HAP-1 (cell line): ENCODE data around the gene SEPTIN2.

Experiments used
- DNase-seq, 2 experiments: peaks; one replicate each; pipeline ENCODE4 v3.0.0-alpha.2; 2016 to 2020; ENCODE audit warnings: low spot score in 2 of 2
- H3K27me3 ChIP-seq: fragments of 250-450 bp; sonication (Bioruptor Pico); 2 replicates; pipeline ENCODE4 v1.5.1; 2020; ENCODE audit warnings: low read depth, mild to moderate bottlenecking, moderate library complexity
- H3K36me3 ChIP-seq: fragments of 250-450 bp; sonication (Bioruptor Pico); replicated peaks from 2 replicates; pipeline ENCODE4 v1.5.1; 2020; ENCODE audit warnings: mild to moderate bottlenecking
- H3K4me1 ChIP-seq: fragments of 250-450 bp; sonication (Bioruptor Pico); 2 replicates; pipeline ENCODE4 v1.5.1; 2020; ENCODE audit warnings: mild to moderate bottlenecking
- H3K4me3 ChIP-seq: fragments of 250-450 bp; sonication (Bioruptor Pico); 2 replicates; pipeline ENCODE4 v1.5.1; 2020; ENCODE audit warnings: mild to moderate bottlenecking, moderate library complexity
- H3K9me3 ChIP-seq: fragments of 250-450 bp; sonication (Bioruptor Pico); 2 replicates; pipeline ENCODE4 v1.5.1; 2020; ENCODE audit warnings: mild to moderate bottlenecking, moderate library complexity
- in situ Hi-C: fragments of 300-500 bp; cut with MboI; formaldehyde crosslinking; loops from 3 replicates; pipeline ENCODE4 v1.14.3; 2020; ENCODE audit warnings: low sequenced_read_pairs, inconsistent platforms, mixed read lengths

The SEPTIN2 gene

DNA sequence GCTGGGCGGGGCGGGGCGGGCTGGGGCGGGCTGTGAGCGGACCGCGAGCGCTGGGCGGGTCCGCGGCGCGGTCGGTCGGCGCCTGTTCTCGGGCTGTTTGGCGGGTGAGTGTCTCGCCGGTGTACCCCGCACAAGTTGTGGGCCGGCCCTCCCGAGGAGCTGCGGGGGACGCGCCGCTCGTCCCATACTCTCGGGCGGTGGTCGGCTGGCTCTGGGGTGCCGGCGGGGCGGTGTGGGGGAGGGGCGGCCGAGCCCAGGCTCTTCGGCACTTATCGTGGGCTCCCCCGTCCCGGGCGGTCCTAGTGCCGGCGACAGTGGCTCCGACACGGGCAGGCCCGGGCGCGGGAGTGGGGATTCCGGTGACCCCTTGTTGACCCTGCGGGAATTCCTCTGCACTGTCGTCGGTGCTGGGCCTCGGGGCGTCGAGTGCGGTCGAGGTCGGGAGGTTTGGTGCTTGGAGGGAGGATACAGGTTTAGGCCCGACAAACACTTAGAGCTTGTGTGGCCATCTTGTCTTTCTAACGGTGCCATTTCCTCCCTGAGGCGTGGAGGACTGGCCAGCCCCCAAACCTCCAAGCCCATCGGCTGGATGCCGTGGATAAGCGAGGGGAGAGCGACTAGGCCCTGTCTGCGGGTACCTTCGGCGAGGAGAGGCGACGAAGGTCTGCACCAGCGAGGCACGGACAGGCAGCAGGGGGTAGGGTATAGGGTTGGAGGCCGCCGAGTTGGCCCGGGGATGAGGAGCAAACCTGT is at the start of gene SEPTIN2:
Gene SEPTIN2, plus strand, starts transcription at position 47 of the 753 bp plus-strand sequence. CDS start 8,308 bp downstream, outside the sequence.
- H3K9me3 ChIP-seq, result no peaks in the 10 kb centered on the region
- peaks cover 16% of the 10 kb centered on the region for H3K36me3 ChIP-seq
- H3K4me1 ChIP-seq, result peaks cover 37% of the 10 kb centered on the region
- no peaks in the 10 kb centered on the region for H3K27me3 ChIP-seq
- H3K4me3 ChIP-seq, result peak within 1 kb of the TSS; percentile 99
- DNase-seq, result peak in 1 of 2 experiments; percentile 31
- in situ Hi-C loops, result no loop called here

DNA sequence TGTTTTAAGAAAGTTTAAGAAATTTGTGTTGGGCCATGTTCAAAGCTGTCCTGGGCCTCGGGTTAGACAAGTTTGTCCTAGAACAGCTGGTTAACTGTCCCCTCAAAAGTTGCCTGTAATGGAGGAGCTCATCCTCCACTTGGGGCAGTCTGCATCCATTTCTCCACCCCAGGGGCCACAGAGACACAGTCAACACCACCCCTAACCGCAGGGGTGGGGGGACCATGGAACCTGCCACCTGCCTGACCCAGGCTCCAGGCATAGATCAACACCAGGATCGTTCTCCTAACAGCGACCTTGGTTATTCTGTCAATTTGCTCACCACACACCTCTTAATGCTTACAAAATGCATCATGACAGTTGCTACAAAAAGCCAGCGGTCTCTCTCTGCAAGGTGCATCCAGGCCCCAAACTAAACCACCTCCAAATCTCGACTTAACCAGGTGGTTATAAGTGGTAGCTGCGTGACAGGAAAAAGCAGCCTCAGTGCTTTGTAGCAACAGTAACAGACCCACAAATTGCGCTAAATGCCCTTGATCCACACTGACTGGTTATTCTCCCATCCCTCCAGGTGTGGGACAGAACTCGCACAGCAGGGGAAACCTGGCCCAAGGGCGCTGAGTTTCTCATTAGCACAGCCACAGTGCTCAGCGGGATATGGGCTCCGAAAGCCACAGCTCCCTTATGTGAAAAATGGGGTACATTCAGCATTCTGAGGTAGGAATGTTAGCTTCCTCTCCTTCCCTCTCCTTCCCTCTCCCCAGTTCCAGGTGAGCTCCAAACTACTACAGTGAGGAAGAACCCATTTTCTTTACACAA is 48.3 kb upstream of the SEPTIN2 start:
- Histone ChIP-seq H3K9me3 (no peaks in the 10 kb centered on the region), H3K36me3 (peaks cover 67% of the 10 kb centered on the region), H3K4me1 (peaks cover 9% of the 10 kb centered on the region), H3K27me3 (no peaks in the 10 kb centered on the region), H3K4me3 (no peak overlapping the region)
- in situ Hi-C loops, result no loop called here
- no peak for DNase-seq

DNA sequence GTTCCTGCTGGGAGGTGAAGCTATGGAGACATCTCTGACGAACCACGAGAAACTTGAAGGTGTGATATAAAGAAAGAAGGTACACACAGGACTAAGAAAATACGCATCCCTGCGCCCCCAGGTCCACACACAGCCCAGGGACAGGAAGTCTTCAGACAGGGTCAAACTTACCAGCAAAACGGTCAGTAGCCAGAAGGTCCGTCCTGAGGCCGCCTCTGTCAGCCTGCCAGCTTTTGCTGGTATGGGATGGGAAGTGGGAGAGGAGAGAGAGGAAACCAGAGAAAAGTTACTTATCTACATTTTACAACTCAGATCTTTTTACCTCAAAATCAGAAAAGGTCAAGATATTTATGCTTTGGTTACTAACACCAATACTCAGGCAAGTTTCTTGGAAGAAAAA is 47.4 kb upstream of the SEPTIN2 start:
- DNase-seq, result no peak
- Histone ChIP-seq H3K9me3 (no peaks in the 10 kb centered on the region), H3K36me3 (peaks cover 58% of the 10 kb centered on the region), H3K27me3 (no peaks in the 10 kb centered on the region), H3K4me3 (no peak overlapping the region), H3K4me1 (peaks cover 13% of the 10 kb centered on the region)
- in situ Hi-C loops, result no loop called here

DNA sequence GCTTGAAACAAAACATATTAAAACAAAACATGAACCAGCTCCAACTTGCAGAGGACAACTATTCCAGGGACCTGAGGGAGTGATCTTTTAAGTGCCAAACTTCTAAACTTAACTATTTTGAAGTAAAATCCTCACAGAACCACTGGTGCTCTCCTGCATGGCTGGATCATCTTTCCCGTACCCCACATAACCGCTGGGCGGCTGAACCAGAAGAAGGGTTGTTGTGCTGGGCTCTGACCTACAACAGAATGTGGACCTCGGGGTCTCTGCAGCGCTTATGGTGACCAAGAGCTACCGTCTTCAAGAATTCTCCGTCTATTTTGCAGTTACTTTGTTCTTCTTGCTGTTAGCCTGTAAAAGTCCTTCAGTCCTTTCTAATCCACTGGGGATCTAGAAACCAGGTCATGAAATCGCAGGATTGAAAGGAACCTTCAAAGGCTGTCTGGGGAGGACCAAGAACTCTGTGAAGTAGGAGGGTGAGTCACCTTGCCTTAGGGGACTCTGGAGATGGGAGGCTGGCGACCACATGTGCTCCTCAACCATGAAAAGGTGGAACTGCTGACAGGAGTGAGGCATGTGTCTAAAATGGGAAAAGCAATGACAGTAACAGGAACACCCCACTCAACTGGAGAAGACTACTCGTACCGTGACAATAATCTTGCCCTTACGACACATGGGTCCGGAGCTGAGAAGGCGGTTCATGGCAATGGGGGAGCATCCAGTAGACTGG is 46.8 kb upstream of the SEPTIN2 start:
- Histone ChIP-seq H3K36me3 (peaks cover 52% of the 10 kb centered on the region), H3K27me3 (no peaks in the 10 kb centered on the region), H3K9me3 (no peaks in the 10 kb centered on the region), H3K4me1 (peaks cover 14% of the 10 kb centered on the region), H3K4me3 (no peak overlapping the region)
- in situ Hi-C loops, result no loop called here
- DNase-seq, result no peak

DNA sequence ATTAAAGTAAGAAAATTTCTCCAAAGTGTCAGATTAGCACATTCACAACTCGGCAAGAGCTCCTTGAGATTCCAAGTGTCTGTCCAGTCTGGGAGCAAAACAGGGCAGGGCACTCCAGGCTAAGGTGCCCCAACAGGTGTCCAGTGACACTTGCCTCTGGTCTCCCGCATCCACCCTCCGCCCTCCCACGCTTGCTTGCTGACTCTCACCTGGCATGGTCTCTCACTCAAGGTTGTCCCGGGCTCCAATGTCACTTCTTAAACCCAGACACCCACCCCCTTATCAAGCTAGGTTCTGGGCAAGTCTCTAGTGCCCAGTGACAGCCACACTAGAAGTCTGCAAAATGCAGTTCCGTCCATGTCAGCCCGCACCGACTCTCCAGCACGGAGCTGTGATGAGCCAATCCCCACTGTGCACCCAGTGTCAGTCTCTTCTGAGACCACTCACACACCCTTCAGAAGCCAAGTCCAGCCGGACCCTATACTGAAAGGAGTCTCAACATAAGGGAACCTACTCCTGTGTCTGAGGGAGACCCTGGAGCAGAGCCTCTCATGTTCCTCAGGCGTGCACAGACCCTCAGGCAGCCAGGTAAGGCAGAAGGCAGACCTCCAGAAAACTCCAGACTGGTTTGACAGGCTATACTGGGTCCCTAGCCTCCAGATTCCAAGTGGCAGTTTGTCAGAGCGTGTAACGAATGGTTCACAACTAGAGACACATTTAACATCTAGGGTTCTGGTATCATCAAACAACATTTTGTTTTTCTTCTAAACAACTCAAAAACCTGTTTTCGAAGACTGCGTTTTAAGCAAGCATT is 45.8 kb upstream of the SEPTIN2 start:
- in situ Hi-C loops, result no loop called here
- Histone ChIP-seq H3K4me1 (peaks cover 14% of the 10 kb centered on the region), H3K27me3 (no peaks in the 10 kb centered on the region), H3K9me3 (no peaks in the 10 kb centered on the region), H3K36me3 (peaks cover 43% of the 10 kb centered on the region), H3K4me3 (no peak overlapping the region)
- DNase-seq, result no peak

DNA sequence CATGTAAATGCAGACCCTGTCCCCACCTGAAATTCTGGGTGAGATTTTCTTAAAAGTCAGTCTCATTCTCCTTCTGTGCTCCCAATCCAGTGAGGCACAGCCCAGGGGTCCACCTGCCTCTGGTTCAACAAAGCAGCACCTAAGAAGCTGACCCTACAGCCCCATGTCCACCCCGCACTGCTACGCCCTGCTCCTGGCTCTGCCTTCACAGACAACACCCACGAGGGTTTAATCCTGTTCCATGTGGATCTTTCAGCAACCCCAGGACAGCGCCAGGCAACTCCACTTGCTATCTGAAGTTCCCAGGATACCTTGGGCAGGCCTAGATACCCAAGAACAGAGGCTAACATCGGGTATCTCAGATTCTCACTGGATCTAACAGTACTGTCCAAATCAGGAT is 45.2 kb upstream of the SEPTIN2 start:
- H3K4me3 ChIP-seq, result no peak overlapping the region
- peaks cover 37% of the 10 kb centered on the region for H3K36me3 ChIP-seq
- in situ Hi-C loops, result no loop called here

DNA sequence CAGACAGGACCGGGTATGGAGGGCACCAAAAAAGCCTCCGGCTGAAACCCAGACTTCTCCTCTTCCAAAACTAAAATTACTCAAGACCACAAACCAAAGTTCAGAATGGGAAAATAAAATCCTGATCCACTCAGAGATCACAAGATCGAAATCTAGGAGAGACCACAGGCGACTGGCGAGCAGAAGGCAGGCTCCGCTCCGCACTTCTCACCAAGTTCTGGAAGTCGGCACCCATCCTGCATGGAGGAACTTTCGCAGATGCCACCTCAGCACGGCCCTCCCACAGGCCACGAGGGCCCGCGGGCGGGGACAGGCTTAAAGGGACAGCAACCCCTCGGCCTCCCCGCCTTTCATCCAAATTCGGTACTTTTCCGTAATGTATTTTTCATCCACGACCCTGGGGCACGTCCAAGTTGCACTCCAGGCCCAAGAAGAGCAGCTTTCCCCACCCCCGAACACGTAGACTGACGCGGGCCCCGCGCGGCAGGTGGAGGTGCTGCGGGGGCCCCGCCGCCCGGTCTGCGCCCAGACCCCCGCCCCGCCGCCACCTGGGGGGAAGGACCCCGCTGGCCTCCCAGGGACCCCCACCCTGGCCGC is 43.9 kb upstream of the SEPTIN2 start:
- Histone ChIP-seq H3K9me3 (peaks cover 4% of the 10 kb centered on the region; the same call in 1 of the 2 replicates), H3K36me3 (peaks cover 30% of the 10 kb centered on the region), H3K4me1 (peaks cover 14% of the 10 kb centered on the region), H3K4me3 (peak overlapping the region; percentile 56), H3K27me3 (no peaks in the 10 kb centered on the region)
- DNase-seq, result peak; percentile 59 to 80
- in situ Hi-C loops, result no loop called here

More for the DNA sequence above, 45.2 kb upstream of the SEPTIN2 start:
- no peaks in the 10 kb centered on the region for H3K27me3 ChIP-seq
- DNase-seq, result no peak
- H3K9me3 ChIP-seq, result no peaks in the 10 kb centered on the region
- H3K4me1 ChIP-seq, result peaks cover 14% of the 10 kb centered on the region

DNA sequence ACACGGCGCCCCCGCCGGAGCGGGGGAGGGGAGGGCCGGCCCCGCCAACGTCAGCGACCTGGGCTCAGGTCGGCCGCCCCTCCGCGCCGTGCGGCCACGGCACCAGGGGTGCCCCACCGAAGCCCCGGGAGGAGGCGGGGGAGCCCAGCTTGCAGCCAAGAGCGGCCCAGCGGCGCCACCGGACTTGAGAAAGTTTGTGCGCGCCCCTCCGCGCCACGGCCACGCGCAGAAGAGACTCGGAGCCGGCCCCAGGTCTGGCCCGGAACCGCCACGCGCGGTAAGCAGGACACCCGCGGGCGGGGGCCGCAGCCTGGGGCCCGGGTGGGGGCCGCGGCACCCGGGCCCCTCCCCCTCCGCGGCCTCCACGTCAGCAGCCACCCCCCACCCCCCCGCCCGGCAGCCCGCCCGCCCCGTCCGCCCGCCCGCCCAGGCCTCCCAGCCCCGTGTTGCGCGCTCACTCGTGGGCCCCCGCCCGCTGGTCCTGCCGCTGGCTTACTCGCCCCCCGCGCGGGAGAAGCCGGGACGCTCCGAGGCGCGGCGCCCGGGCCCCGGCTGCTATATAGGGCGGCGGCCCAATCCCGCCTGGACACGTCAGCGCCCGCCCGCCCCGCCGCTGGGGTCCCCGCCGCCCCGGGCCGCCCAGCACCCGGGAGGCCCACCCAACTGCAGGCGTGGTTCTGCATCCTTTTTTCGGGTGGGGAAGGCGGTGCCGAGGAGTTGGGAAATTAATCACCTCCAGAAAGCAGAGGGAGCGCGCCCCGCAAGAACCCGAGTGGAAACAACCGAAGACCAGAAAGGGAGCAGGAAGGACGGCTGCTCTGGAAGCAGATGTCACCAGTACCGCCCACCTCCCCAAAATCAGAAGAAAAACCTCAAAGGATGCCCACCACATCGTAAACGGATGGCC is 43.2 kb upstream of the SEPTIN2 start:
- DNase-seq, result peak; percentile 29 to 74
- Histone ChIP-seq H3K27me3 (no peaks in the 10 kb centered on the region), H3K4me1 (peaks cover 14% of the 10 kb centered on the region), H3K36me3 (peaks cover 22% of the 10 kb centered on the region), H3K9me3 (peaks cover 4% of the 10 kb centered on the region; the same call in 1 of the 2 replicates), H3K4me3 (peak overlapping the region; percentile 56)
- in situ Hi-C loops, result no loop called here

DNA sequence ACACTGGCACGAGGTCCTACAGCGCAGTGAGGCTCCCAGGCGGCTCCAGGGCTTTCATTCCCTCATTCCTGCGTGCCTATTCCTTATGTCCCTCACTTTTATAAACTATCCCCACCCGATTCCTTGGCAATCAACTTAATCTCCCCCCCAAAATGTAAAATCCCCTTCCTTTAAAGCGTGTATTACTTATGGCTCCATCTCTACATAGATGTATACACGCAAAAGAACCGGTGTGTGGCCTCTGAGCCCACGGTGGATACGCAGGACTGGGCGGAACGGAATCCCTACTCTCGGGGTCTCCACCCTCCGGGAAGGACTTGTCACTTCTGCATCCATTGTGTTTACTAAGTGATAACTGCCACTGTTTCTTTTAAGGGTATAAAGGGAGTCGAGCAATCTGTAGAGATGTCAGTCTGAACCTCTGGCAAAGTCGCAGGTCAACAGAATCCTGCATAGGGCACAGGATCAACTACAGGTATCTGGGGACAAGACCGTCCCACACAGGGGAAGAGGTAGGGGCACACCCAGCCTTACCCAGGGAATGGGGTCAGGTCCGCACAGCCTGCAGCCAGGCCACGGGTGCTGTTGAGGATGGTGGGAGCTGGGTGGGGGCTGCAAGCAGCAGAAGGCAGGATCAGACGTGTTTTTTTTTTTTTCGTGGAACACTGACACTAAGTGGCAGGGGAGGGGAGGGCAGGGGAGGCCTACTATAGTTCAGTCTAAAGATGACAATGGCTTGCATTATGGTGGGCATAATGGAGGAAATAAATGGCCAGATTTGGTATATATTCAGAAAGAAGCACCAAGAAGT is 42.3 kb upstream of the SEPTIN2 start:
- no peak for DNase-seq
- Histone ChIP-seq H3K36me3 (peaks cover 15% of the 10 kb centered on the region), H3K4me3 (peak overlapping the region; percentile 56), H3K4me1 (peaks cover 14% of the 10 kb centered on the region), H3K27me3 (no peaks in the 10 kb centered on the region), H3K9me3 (peaks cover 4% of the 10 kb centered on the region; the same call in 1 of the 2 replicates)
- in situ Hi-C loops, result no loop called here

DNA sequence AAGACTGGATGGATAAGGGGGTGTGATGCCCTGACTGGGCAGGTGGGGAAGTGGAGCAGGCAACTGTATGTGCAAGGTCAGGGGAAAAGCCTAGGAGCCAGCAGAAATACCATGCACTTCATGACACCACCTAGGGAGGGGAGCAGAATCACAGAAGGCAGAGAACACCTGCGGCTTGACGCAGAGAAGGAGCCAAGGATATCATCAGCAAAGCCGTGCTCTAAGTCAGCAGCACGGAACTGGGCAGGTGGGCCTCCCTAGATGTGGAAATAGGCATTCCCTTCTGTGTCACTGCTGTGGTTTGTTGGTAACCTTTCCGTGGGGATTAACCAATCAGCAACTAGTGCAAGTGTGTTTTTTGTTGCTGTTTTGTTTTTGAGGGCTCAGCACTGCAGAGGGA is 41.6 kb upstream of the SEPTIN2 start:
- in situ Hi-C loops, result no loop called here

DNA sequence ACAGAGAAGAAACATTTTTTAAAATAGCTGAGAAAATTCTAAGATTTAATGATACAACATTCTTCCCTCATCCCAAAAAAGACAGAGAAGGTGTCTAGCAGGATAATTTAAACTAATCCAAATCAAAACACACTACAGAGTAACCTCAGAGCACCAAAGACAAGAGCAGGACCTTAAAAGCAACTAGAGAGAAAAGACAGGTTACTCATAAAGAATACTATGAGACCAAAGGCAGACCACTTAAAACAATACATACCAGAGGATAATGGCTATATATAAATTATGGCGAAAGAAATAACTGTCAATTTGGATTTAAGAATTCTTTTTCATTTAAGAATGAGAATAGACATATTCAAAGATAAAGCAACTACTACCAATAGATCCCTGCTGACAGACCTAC is 40.2 kb upstream of the SEPTIN2 start:
- H3K4me1 ChIP-seq, result peaks cover 14% of the 10 kb centered on the region
- peaks cover 4% of the 10 kb centered on the region; the same call in 1 of the 2 replicates for H3K36me3 ChIP-seq
- H3K27me3 ChIP-seq, result no peaks in the 10 kb centered on the region
- H3K9me3 ChIP-seq, result peaks cover 4% of the 10 kb centered on the region; the same call in 1 of the 2 replicates
- H3K4me3 ChIP-seq, result no peak overlapping the region
- no peak for DNase-seq
- in situ Hi-C loops, result no loop called here

More for the DNA sequence above, 41.6 kb upstream of the SEPTIN2 start:
- H3K36me3 ChIP-seq, result peaks cover 8% of the 10 kb centered on the region
- H3K4me1 ChIP-seq, result peaks cover 14% of the 10 kb centered on the region
- H3K9me3 ChIP-seq, result peaks cover 4% of the 10 kb centered on the region; the same call in 1 of the 2 replicates
- no peak for DNase-seq
- H3K27me3 ChIP-seq, result no peaks in the 10 kb centered on the region
- H3K4me3 ChIP-seq, result no peak overlapping the region
